Prostate gland (tissue), 2 donors: ENCODE data around the gene CEP112.

Source experiments
- CTCF ChIP-seq, 4 experiments: fragments of 200-600 bp in 2 of 4; fragments of 450-650 bp in 2 of 4; sonication (generic) in 2 of 4; IDR thresholded peaks; 1 replicate in 3 of 4; 2 replicates in 1 of 4; pipeline ENCODE4 v1.5.1; 2016 to 2019; ENCODE audit warnings: antibody characterized with exemption in 4 of 4, mild to moderate bottlenecking in 2 of 4, moderate library complexity in 2 of 4
- POLR2A ChIP-seq: fragments of 450-650 bp; IDR thresholded peaks from one replicate; pipeline ENCODE4 v1.6.1; 2016; ENCODE audit warnings: antibody characterized with exemption, mild to moderate bottlenecking

GRCh38 chr17:65786479-65786878 lies 405.5 kb downstream of the CEP112 start:
- TF ChIP-seq CTCF (IDR thresholded peaks at IDR 0.05) (no peak), POLR2A (no peak)
